Transverse colon (tissue), 4 donors: ENCODE measurements around the gene SMCO1. TPM values are rescaled to one million over a fixed set of nuclear protein-coding genes. Genes with fewer than 3 reads are reported as not detected.
"Not testable (repeated sequence)": the region's sequence is repeated elsewhere in the genome, so short reads cannot be mapped to it uniquely, and the experiment has no call there.

ENCODE experiments used
- DNase-seq: peaks from one replicate; pipeline ENCODE4 v3.0.0-alpha.2; 2019
- H3K27ac ChIP-seq, 4 donors: fragments of 200-600 bp; sonication (generic); 2 replicates each; pipeline ENCODE4 v1.5.1; 2016 to 2018; ENCODE audit warnings: inconsistent platforms in 4 of 4
- H3K27me3 ChIP-seq: fragments of 200-600 bp; sonication (generic); 2 replicates; pipeline ENCODE4 v1.5.1; 2017; ENCODE audit warnings: inconsistent platforms
- H3K36me3 ChIP-seq, 4 donors: fragments of 200-600 bp; sonication (generic); 2 replicates each; pipeline ENCODE4 v1.5.1; 2017 to 2019; ENCODE audit warnings: inconsistent platforms in 4 of 4
- H3K4me1 ChIP-seq, 4 donors: fragments of 200-600 bp; sonication (generic); 2 replicates each; pipeline ENCODE4 v1.5.1; 2017 to 2020; ENCODE audit warnings: inconsistent platforms in 4 of 4
- H3K4me3 ChIP-seq, 4 donors: fragments of 200-600 bp; sonication (generic); 1 replicate in 1 of 4; 2 replicates in 3 of 4; pipeline versions ENCODE4 v1.5.1 to v1.6.1; 2017 to 2019; ENCODE audit warnings: inconsistent platforms in 4 of 4
- H3K9me3 ChIP-seq, 2 donors: fragments of 200-600 bp; sonication (generic); 2 replicates each; pipeline ENCODE4 v1.5.1; 2017 to 2019; ENCODE audit warnings: inconsistent platforms in 2 of 2
- CTCF ChIP-seq, 5 experiments: fragments of 200-600 bp in 3 of 5; fragments of 450-650 bp in 2 of 5; sonication (generic) in 3 of 5; IDR thresholded peaks; 1 replicate in 2 of 5; 2 replicates in 3 of 5; pipeline ENCODE4 v1.5.1; 2016 to 2017; ENCODE audit warnings: antibody characterized with exemption in 5 of 5, inconsistent platforms in 3 of 5, mild to moderate bottlenecking in 2 of 5, moderate library complexity in 1 of 5
- EP300 ChIP-seq: sonication (generic); formaldehyde crosslinking; IDR thresholded peaks from one replicate; pipeline ENCODE4 v1.6.1; 2017; ENCODE audit warnings: antibody characterized with exemption, low read depth
- POLR2A ChIP-seq: fragments of 450-650 bp; IDR thresholded peaks from one replicate; pipeline ENCODE4 v1.6.1; 2016; ENCODE audit warnings: antibody characterized with exemption, mild to moderate bottlenecking, moderate library complexity
- POLR2AphosphoS5 ChIP-seq, 3 donors: sonication (generic); formaldehyde crosslinking; IDR thresholded peaks; one replicate each; pipeline ENCODE4 v1.6.1; 2016; ENCODE audit warnings: antibody characterized with exemption in 3 of 3
- WGBS, 2 donors: methylation state at CpG; one replicate each; pipeline ENCODE4 v1.1.5; 2018; ENCODE audit warnings: low coverage in 1 of 2; 5-methylcytosine and 5-hydroxymethylcytosine counted together
- in situ Hi-C, 4 donors: fragments of 200-750 bp; cut with MboI; loops; one replicate each; pipeline versions ENCODE4 v1.15.0 to v1.15.1; 2017; ENCODE audit warnings: low sequenced_read_pairs in 3 of 4, low pct_ligation_motif_present in 1 of 4, low pct_unique_long_range_greater_than_20kb in 1 of 4
- intact Hi-C: fragments of 100-400 bp; cut with DNase I; formaldehyde crosslinking; loops from one replicate; pipeline ENCODE4 v1.15.1; 2023; ENCODE audit warnings: low total_unique reads
- total RNA-seq, 4 donors: library from RNA; depleted of rRNA; stranded (reverse); fragments of >200 nt; gene quantifications; one replicate each; pipeline ENCODE4 v1.1.0, GENCODE V29; 2016

Gene SMCO1
- total RNA-seq, 4 donors from 2014 or later = not detected

- no peaks in the 10 kb centered on the region for H3K36me3 ChIP-seq
- H3K4me3 ChIP-seq = no peak overlapping the region
- H3K9me3 ChIP-seq = no peaks in the 10 kb centered on the region
- no peaks in the 10 kb centered on the region for H3K27me3 ChIP-seq
- DNase-seq = no peak
- intact Hi-C loops = loop anchor here (10.0 kb wide), 1 partner anchor 72 kb away; the partner anchor contains the start of gene UBXN7
- H3K27ac ChIP-seq = no peak overlapping the region
- peaks cover 0 to 7% (median 2%) of the 10 kb centered on the region in 4 donors for H3K4me1 ChIP-seq
- TF ChIP-seq EP300 (no peak), POLR2AphosphoS5 (IDR thresholded peaks at IDR 0.05) (no peak), POLR2A (no peak), CTCF (IDR thresholded peaks at IDR 0.05) (no peak)
- in situ Hi-C loops = loop anchor here in 2 of 4 donors (25.0 kb wide), 1 partner anchor 244 kb away; no protein-coding TSS in a partner anchor
- 85 to 90% methylated on average over 8 of the region's 8 CpGs for WGBS, 2 donors
Measured at GRCh38 chr3:196506687-196507086, 8.5 kb downstream of the SMCO1 start.

GRCh38 chr3:196504556-196504955 is 10.6 kb downstream of the SMCO1 start:
- in situ Hi-C loops (loop anchor here in 2 of 4 donors (25.0 kb wide), 1 partner anchor 242 kb away; no protein-coding TSS in a partner anchor), intact Hi-C loops (loop anchor here (10.0 kb wide), 1 partner anchor 70 kb away; the partner anchor contains the start of gene UBXN7)
- Histone ChIP-seq H3K36me3 (no peaks in the 10 kb centered on the region), H3K4me3 (no peak overlapping the region), H3K9me3 (no peaks in the 10 kb centered on the region), H3K27ac (peak overlapping the region in 3 of 4 donors; percentile 96 to 99 (median 98)), H3K4me1 (peaks cover 0 to 28% (median 14%) of the 10 kb centered on the region in 4 donors), H3K27me3 (no peaks in the 10 kb centered on the region)
- no peak for DNase-seq
- 93 to 97% methylated on average over 5 to 6 of the region's 6 CpGs for WGBS, 2 donors
- no peak for TF ChIP-seq POLR2A

- peak overlapping the region in 3 of 4 donors; percentile 81 to 93 (median 90) for H3K4me3 ChIP-seq
- 21% methylated on average over 7 of the region's 7 CpGs; no CpG with 5 or more reads in 1 of the 2 donors for WGBS, 2 donors
- not testable (repeated sequence) for H3K27me3 ChIP-seq, DNase-seq, H3K36me3 ChIP-seq, H3K9me3 ChIP-seq
- in situ Hi-C loops = loop anchor here in 2 of 4 donors (25.0 kb wide), 1 partner anchor 242 kb away; no protein-coding TSS in a partner anchor
- H3K4me1 ChIP-seq = peaks cover 0 to 31% (median 18%) of the 10 kb centered on the region in 4 donors
- peak overlapping the region; percentile 96 to 99 (median 98) for H3K27ac ChIP-seq
- intact Hi-C loops = loop anchor here (10.0 kb wide), 1 partner anchor 69 kb away; the partner anchor contains the start of gene UBXN7
Measured at GRCh38 chr3:196504077-196504398, 11.1 kb downstream of the SMCO1 start.

- intact Hi-C loops = loop anchor here (10.0 kb wide), 1 partner anchor 69 kb away; the partner anchor contains the start of gene UBXN7
- Histone ChIP-seq H3K27me3 (no peaks in the 10 kb centered on the region), H3K36me3 (no peaks in the 10 kb centered on the region), H3K9me3 (no peaks in the 10 kb centered on the region), H3K4me3 (peak within 1 kb of the TSS; percentile 69 to 93 (median 86)), H3K4me1 (peaks cover 0 to 37% (median 18%) of the 10 kb centered on the region in 4 donors), H3K27ac (peak within 1 kb of the TSS; percentile 96 to 99 (median 98))
- in situ Hi-C loops = loop anchor here in 2 of 4 donors (25.0 kb wide), 1 partner anchor 241 kb away; no protein-coding TSS in a partner anchor
- DNase-seq = peak; percentile 96
- whole genome bisulfite sequencing, 2 donors = 0% methylated on average over 66 of the region's 75 CpGs; no CpG with 5 or more reads in 1 of the 2 donors
- TF ChIP-seq POLR2A (peak; percentile 97), CTCF (IDR thresholded peaks at IDR 0.05) (no peak), POLR2AphosphoS5 (IDR thresholded peaks at IDR 0.05) (peak; percentile 97 to 98 (median 97)), EP300 (no peak)
Measured at GRCh38 chr3:196503196-196504076, 11.7 kb downstream of the SMCO1 start, which contains the start of gene RNF168. Gene RNF168, minus strand, starts transcription at chr3:196503768. Its CDS starts 595 bp downstream, at chr3:196503173.

- intact Hi-C loops = loop anchor here (10.0 kb wide), 1 partner anchor 68 kb away; the partner anchor contains the start of gene UBXN7
- peak; percentile 57 for DNase-seq
- Histone ChIP-seq H3K27me3 (no peaks in the 10 kb centered on the region), H3K4me1 (peaks cover 0 to 39% (median 18%) of the 10 kb centered on the region in 4 donors), H3K4me3 (peak overlapping the region; percentile 69 to 93 (median 86)), H3K27ac (peak overlapping the region; percentile 96 to 99 (median 98)), H3K9me3 (no peaks in the 10 kb centered on the region), H3K36me3 (no peaks in the 10 kb centered on the region)
- in situ Hi-C loops = loop anchor here in 2 of 4 donors (25.0 kb wide), 1 partner anchor 240 kb away; no protein-coding TSS in a partner anchor
- TF ChIP-seq EP300 (no peak), POLR2A (no peak), POLR2AphosphoS5 (IDR thresholded peaks at IDR 0.05) (peak in 2 of 3 donors; percentile 37 to 62), CTCF (IDR thresholded peaks at IDR 0.05) (peak in 2 of 5 experiments; percentile 15 to 23)
- 0% methylated on average over 3 to 27 of the region's 27 CpGs for WGBS, 2 donors
Measured at GRCh38 chr3:196502775-196503195, 12.4 kb downstream of the SMCO1 start.
